Thyroid gland (tissue), 4 donors: ENCODE results near the gene ADAMTS12.

Experiments used
- POLR2A ChIP-seq, 2 donors: fragments of 450-650 bp; IDR thresholded peaks; one replicate each; pipeline ENCODE4 v1.6.1; 2017; ENCODE audit warnings: antibody characterized with exemption in 2 of 2, mild to moderate bottlenecking in 2 of 2, moderate library complexity in 1 of 2
- TF ChIP-seq, protein P1 (sequence below), 6 experiments: fragments of 200-600 bp in 3 of 6; fragments of 450-650 bp in 3 of 6; sonication (generic) in 3 of 6; IDR thresholded peaks; one replicate each; pipeline ENCODE4 v1.5.1; 2016 to 2019; ENCODE audit warnings: antibody characterized with exemption in 6 of 6, mild to moderate bottlenecking in 2 of 6, inconsistent platforms in 1 of 6, moderate library complexity in 1 of 6

DNA sequence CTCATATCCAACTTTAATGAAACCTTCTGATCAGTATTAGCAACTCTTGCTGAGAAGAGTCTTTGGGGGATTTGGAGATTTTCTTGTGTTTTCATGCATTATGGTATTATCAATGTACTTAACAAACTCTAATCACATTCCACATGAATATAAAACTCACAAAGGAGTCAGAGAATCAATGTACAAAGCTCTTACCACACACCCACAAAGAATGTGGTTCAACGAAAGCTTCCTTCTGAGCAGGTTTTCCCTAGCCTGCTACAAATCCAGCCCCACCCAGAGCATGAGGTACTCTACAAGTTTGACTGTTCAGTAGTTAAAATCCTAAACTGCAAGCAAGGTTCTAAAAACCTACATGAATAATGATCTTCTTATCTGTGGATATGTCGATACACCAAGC lies 240.9 kb downstream of the ADAMTS12 start:
- TF ChIP-seq POLR2A (IDR thresholded peaks at IDR 0.05): no peak
- TF ChIP-seq, protein P1, sequence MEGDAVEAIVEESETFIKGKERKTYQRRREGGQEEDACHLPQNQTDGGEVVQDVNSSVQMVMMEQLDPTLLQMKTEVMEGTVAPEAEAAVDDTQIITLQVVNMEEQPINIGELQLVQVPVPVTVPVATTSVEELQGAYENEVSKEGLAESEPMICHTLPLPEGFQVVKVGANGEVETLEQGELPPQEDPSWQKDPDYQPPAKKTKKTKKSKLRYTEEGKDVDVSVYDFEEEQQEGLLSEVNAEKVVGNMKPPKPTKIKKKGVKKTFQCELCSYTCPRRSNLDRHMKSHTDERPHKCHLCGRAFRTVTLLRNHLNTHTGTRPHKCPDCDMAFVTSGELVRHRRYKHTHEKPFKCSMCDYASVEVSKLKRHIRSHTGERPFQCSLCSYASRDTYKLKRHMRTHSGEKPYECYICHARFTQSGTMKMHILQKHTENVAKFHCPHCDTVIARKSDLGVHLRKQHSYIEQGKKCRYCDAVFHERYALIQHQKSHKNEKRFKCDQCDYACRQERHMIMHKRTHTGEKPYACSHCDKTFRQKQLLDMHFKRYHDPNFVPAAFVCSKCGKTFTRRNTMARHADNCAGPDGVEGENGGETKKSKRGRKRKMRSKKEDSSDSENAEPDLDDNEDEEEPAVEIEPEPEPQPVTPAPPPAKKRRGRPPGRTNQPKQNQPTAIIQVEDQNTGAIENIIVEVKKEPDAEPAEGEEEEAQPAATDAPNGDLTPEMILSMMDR (IDR thresholded peaks at IDR 0.05): no peak
